ENCODE data around the gene ATP13A4.

ATP13A4 gene

DNA sequence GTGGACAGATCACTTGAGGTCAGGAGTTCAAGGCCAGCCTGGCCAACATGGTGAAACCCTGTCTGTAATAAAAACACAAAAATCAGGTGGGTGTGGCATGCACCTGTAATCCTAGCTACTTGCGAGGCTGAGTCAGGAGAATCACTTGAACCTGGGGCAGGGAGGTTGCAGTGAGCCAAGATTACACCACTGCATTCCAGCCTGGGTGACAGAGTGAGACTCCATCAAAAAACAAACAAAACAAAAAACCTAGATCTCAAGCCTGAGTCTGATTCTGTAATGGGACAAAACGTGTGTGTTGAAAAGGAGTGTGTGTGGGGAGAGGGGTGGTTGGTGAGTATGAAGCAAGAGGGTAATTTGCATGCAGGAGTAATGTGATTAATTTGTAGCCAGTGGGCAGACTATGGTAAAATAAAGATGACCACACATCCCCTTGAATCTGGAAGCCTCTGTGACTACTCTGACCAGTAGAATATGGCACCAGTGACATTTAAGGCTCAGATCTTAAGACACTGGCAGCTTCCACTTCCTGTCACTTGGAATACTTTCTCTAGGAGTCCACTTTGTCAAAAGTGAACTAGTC is 19.9 kb upstream of the ATP13A4 start:
- Mint-ChIP-seq H3K27me3 (no peaks in the 10 kb centered on the region), H3K27ac (no peak overlapping the region), H3K4me3 (no peak overlapping the region), H3K4me1 (ENCODE audit: low read depth) (no peaks in the 10 kb centered on the region), H3K9me3 (ENCODE audit: low read depth) (no peaks in the 10 kb centered on the region), H3K36me3 (peaks cover 4% of the 10 kb centered on the region)

DNA sequence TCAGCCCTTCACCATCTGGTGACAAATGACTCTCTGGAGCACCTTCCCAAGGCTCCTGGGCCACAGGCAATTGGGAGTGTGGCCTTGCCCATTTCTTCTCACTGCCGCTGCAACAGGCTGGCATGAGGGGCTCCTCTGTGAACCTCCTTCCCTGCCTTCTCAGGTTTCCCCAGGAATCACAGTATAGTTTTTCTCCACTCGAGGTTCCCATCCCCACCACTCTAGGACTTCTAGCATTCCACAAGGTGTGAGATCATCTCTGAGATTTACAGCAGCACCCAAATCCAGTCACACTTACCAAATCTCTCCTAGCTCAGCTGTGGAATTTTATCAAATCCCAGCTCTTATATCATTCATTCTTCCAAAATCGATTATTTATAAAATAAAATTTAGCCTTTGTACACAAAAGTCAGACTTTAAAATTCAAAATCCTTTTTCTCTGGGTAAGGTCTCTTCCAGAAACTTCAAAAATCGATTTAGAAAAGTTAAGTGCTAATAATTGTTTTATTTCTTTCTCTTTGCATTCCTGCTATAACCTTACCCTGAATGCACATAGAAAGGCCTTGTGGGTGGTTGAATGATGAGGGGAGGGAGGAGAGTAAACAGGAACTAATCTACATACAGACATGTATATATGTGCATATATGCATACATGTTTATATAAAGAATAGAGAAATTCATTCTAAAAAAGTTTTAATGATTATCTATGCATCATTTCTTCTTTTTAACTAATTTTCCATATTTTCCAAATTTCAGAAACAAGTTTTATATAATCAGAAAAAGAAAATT is 18.9 kb upstream of the ATP13A4 start:
- no peaks in the 10 kb centered on the region for H3K36me3 Mint-ChIP-seq
- H3K27me3 Mint-ChIP-seq, result no peaks in the 10 kb centered on the region
- H3K4me1 Mint-ChIP-seq (ENCODE audit: low read depth), result no peaks in the 10 kb centered on the region
- no peak overlapping the region for H3K4me3 Mint-ChIP-seq
- no peaks in the 10 kb centered on the region for H3K9me3 Mint-ChIP-seq (ENCODE audit: low read depth)
- no peak overlapping the region for H3K27ac Mint-ChIP-seq

DNA sequence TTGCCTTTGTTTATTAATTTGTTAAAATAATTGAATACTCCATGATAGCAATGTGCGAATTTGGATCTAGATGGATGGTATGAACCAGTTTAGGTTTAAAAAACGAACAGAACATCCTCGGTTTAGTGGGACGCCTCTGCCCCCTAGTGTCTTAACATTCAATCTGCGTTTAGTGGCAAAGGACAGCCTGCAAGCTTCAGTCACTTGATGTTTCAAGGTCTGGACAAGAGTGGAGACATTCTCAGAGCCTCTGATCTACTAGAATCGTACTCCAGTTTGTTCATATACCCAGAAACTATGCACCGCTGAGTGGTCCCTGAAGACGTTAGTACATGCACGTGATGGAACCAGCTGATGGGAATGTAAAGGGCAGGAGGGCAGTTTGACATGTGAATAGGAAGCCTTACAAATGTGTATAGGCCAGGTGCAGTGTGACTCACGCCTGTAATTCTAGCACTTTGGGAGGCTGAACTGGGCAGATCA is 17.8 kb upstream of the ATP13A4 start:
- no peaks in the 10 kb centered on the region for H3K36me3 Mint-ChIP-seq
- no peak overlapping the region for H3K4me3 Mint-ChIP-seq
- H3K4me1 Mint-ChIP-seq (ENCODE audit: low read depth), result no peaks in the 10 kb centered on the region
- no peaks in the 10 kb centered on the region for H3K9me3 Mint-ChIP-seq (ENCODE audit: low read depth)
- no peaks in the 10 kb centered on the region for H3K27me3 Mint-ChIP-seq
- no peak overlapping the region for H3K27ac Mint-ChIP-seq

DNA sequence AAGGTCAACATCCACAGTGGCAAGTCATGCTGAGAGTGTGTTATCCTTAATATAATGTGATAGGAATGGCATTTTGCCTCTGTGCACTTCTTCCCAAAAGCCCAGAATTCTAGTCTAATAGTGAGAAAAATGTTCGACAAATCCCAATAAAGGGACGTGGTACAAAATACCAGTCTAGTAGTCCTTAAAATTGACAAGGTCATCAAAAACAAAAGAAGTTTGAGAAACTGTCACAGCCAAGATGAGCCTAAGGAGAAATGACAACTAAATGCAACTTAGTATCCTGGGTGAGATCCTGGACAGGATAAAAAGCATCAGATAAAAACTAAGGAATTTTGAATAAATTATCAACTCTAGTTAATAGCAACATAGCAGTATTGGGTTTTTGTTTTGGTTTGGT is 14.4 kb upstream of the ATP13A4 start:
- Mint-ChIP-seq H3K4me1 (ENCODE audit: low read depth) (no peaks in the 10 kb centered on the region), H3K36me3 (no peaks in the 10 kb centered on the region), H3K9me3 (ENCODE audit: low read depth) (no peaks in the 10 kb centered on the region), H3K27ac (no peak overlapping the region), H3K4me3 (no peak overlapping the region), H3K27me3 (no peaks in the 10 kb centered on the region)

DNA sequence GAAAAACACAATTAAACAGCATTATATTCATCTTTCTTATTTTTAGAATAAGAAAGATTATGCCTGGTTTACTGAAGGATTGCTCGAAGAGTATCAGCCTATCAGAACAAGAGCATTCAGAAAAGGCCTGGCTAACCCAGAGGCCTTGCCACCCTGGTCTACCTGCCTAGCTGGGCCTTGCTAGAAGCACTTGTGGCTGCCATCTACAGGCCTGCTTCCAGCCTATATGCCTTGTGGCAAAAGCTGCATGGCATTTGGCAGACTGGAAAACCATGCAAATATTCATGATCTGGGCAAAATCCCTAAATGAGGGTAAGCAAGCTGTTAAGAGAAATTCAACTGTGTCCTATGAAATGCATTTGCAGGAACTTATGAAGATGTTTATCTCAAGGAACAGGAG is 9.3 kb upstream of the ATP13A4 start:
- H3K9me3 Mint-ChIP-seq (ENCODE audit: low read depth), result no peaks in the 10 kb centered on the region
- H3K36me3 Mint-ChIP-seq, result peaks cover 2% of the 10 kb centered on the region
- H3K4me1 Mint-ChIP-seq (ENCODE audit: low read depth), result no peaks in the 10 kb centered on the region
- no peaks in the 10 kb centered on the region for H3K27me3 Mint-ChIP-seq
- H3K4me3 Mint-ChIP-seq, result no peak overlapping the region
- no peak overlapping the region for H3K27ac Mint-ChIP-seq

DNA sequence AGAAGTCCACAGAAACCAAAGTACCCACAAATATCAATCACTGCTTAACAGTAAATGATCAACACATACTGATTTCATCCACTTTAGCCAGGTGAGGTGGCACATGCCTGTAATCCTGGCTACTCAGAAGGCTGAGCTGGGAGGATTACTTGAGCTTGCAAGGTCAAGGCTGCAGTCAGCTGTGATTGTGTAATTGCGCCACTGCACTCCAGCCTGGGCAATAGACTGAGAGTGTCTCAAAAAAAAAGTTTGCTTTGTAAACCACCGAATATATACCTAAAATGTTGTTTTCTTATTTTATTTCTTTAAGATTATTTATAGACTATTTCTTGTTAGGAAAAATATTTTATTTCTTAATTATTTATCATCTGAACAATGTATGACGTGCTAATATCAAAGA is 8.7 kb upstream of the ATP13A4 start:
- Mint-ChIP-seq H3K4me1 (ENCODE audit: low read depth) (no peaks in the 10 kb centered on the region), H3K4me3 (no peak overlapping the region), H3K27ac (no peak overlapping the region), H3K27me3 (no peaks in the 10 kb centered on the region), H3K9me3 (ENCODE audit: low read depth) (no peaks in the 10 kb centered on the region), H3K36me3 (peaks cover 2% of the 10 kb centered on the region)

DNA sequence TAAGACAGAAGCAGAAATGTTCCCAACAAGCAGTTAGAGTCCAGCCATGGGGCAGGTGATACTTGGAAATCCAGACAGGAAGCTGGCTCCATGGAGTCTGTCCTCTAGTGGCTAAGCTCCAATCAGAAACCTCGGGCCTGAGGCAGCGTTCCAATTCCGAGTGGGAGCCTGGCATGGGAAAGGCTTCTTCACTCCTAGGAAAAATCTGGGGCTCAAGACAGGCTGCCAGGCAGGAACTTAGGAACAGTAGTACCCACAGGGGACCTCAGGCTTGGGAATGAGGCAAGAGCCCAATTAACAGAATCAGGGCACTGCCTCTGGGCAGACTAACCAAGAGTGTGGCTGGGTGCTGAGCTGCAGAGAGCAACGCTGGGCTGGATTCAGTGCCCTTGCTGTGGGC is 6.2 kb upstream of the ATP13A4 start:
- H3K4me3 Mint-ChIP-seq, result no peak overlapping the region
- no peaks in the 10 kb centered on the region for H3K4me1 Mint-ChIP-seq (ENCODE audit: low read depth)
- no peaks in the 10 kb centered on the region for H3K27me3 Mint-ChIP-seq
- H3K9me3 Mint-ChIP-seq (ENCODE audit: low read depth), result no peaks in the 10 kb centered on the region
- H3K36me3 Mint-ChIP-seq, result peaks cover 2% of the 10 kb centered on the region
- no peak overlapping the region for H3K27ac Mint-ChIP-seq

DNA sequence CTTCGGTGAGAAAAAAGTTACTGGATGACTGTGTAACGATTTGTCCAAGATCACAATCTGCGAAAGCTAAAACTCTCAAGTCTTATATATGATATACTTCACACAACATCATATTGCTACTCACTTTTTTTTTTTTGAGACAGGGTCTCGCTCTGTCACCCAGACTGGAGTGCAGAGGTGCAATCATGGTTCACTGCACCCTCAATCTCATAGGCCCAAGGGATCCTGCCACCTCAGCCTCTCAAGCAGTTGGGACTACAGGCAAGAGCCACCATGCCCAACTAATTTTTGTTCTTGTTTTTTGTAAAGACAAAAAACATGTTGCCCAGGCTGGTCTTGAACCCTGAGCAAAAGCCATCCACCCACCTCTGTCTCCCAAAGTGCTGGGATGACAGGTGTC is 5.4 kb upstream of the ATP13A4 start:
- no peaks in the 10 kb centered on the region for H3K27me3 Mint-ChIP-seq
- no peaks in the 10 kb centered on the region for H3K9me3 Mint-ChIP-seq (ENCODE audit: low read depth)
- no peak overlapping the region for H3K27ac Mint-ChIP-seq
- H3K4me3 Mint-ChIP-seq, result no peak overlapping the region
- H3K4me1 Mint-ChIP-seq (ENCODE audit: low read depth), result no peaks in the 10 kb centered on the region
- H3K36me3 Mint-ChIP-seq, result peaks cover 2% of the 10 kb centered on the region

DNA sequence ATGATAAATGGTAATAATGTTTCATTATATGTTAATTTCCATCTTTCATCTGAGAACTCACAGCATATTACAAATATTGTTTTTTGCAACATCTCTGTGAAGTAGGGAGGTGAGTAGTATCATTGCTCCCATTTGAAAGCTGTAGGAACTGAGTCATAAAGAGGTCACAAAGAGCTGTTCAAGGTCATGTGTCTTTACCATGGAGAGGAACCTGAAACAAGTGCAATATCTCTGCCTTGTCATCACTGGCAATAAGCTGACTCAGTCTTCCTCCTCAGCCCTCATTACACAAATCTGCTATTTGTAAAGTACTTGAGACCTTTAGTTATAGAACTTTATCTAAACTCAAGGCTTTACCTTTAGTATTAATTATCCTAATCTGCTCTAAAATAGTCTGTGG is 4.4 kb upstream of the ATP13A4 start:
- H3K4me3 Mint-ChIP-seq, result no peak overlapping the region
- H3K36me3 Mint-ChIP-seq, result peaks cover 2% of the 10 kb centered on the region
- no peaks in the 10 kb centered on the region for H3K27me3 Mint-ChIP-seq
- no peaks in the 10 kb centered on the region for H3K4me1 Mint-ChIP-seq (ENCODE audit: low read depth)
- no peaks in the 10 kb centered on the region for H3K9me3 Mint-ChIP-seq (ENCODE audit: low read depth)
- no peak overlapping the region for H3K27ac Mint-ChIP-seq

DNA sequence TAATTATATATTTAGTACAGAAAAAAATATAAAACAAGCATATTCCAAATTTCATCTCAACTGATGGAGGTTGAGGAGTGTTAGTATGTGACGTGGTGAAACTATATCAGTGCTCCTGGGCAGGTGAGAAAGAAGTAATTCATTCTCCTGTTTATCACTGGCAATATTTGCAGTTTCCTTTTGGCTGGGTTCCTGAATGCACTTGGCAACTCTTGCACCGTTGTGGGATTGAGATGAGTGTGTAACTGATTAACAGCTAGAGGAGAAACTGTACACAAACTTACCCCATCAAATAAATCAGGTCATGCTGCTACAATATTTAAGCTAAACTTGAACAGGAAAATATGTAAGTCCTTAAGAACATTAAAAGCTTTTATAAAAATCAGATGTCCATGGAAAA is 2.1 kb upstream of the ATP13A4 start:
- Mint-ChIP-seq H3K4me3 (no peak overlapping the region), H3K27ac (no peak overlapping the region), H3K36me3 (peaks cover 5% of the 10 kb centered on the region), H3K27me3 (no peaks in the 10 kb centered on the region), H3K9me3 (ENCODE audit: low read depth) (no peaks in the 10 kb centered on the region), H3K4me1 (ENCODE audit: low read depth) (no peaks in the 10 kb centered on the region)

DNA sequence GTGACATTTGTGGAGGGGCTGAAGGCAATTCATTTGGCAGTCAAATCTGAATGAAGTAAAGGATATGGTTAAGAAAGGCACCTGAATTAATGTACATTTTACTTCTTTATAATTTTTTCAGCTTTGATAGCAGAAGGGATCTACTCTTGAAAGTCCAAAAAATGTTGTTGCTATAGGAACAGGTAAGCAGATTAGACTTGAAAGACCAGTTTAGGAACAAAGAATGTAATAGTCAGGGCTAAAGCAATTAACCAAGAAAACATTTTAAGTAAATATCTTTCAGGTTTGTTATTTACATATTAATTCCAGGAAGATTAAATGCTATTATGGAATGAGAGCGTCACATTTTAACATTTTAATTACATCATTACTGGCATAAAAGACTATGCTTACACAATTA is 1.1 kb downstream of the ATP13A4 start:
- no peak overlapping the region for H3K27ac Mint-ChIP-seq
- no peaks in the 10 kb centered on the region for H3K9me3 Mint-ChIP-seq (ENCODE audit: low read depth)
- no peaks in the 10 kb centered on the region for H3K4me1 Mint-ChIP-seq (ENCODE audit: low read depth)
- H3K27me3 Mint-ChIP-seq, result no peaks in the 10 kb centered on the region
- H3K36me3 Mint-ChIP-seq, result peaks cover 5% of the 10 kb centered on the region
- no peak overlapping the region for H3K4me3 Mint-ChIP-seq

DNA sequence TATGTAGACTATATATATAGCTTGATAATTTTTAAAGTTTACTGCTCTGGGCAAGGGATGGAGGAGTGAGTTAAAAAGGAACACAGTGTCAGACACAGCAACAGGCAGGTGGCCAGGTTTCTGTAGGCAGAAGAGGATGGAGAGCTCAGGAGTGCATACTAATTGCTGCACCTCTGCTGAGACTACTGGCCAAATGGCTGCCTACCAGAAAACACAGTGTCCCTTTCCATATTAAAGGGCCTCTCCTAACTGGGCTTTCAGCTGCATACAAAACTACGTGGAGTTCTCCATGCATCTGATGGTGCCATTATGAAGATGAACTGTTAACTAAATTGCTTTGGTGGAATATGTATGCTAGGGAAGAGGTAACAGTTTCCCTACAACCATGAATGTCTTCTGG is 1.8 kb downstream of the ATP13A4 start:
- no peak overlapping the region for H3K27ac Mint-ChIP-seq
- no peak overlapping the region for H3K4me3 Mint-ChIP-seq
- H3K27me3 Mint-ChIP-seq, result no peaks in the 10 kb centered on the region
- H3K36me3 Mint-ChIP-seq, result peaks cover 5% of the 10 kb centered on the region
- H3K4me1 Mint-ChIP-seq (ENCODE audit: low read depth), result no peaks in the 10 kb centered on the region
- no peaks in the 10 kb centered on the region for H3K9me3 Mint-ChIP-seq (ENCODE audit: low read depth)

DNA sequence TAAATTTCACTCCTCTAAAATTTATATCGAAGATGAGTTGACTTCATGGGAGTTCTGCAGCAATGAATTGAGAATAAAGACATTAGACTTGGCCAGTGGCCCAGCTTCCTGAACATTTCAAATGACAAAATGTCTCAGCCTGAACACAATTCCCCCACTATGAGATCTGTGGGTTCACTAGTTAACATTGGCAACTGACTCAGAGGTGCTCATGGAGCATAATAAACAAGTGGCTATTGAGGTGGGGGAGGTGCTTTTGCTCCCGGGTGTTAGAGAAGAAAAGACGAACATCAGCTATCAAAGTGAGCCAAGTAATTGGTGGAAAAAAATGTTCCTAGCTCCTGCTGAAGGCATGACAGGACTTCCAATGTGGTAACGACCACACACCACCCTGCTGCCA is 6.3 kb downstream of the ATP13A4 start:
- Mint-ChIP-seq H3K4me3 (no peak overlapping the region), H3K4me1 (ENCODE audit: low read depth) (no peaks in the 10 kb centered on the region), H3K9me3 (ENCODE audit: low read depth) (peaks cover 15% of the 10 kb centered on the region), H3K27ac (no peak overlapping the region), H3K27me3 (no peaks in the 10 kb centered on the region), H3K36me3 (peaks cover 12% of the 10 kb centered on the region)

DNA sequence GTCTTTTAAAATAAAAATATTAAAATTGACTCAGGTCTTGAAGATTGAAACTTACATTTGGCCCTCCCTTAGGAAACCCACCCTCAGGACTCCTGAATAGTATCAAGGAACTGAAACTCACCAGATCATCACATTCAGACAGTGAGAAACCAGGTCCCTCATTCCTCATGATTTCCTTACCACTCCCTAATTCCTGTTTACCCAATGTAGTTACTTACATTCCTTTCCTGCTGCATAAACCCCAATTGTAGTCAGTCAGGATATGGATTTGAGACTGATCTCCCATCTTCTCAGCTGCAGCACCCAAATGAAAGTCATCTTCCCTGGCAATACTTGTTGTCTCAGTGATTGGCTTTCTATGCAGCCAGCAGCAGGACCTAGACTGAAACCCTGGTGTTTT is 8.6 kb downstream of the ATP13A4 start:
- Mint-ChIP-seq H3K4me1 (ENCODE audit: low read depth) (no peaks in the 10 kb centered on the region), H3K27me3 (no peaks in the 10 kb centered on the region), H3K9me3 (ENCODE audit: low read depth) (peaks cover 15% of the 10 kb centered on the region), H3K36me3 (peaks cover 10% of the 10 kb centered on the region), H3K27ac (no peak overlapping the region), H3K4me3 (no peak overlapping the region)

DNA sequence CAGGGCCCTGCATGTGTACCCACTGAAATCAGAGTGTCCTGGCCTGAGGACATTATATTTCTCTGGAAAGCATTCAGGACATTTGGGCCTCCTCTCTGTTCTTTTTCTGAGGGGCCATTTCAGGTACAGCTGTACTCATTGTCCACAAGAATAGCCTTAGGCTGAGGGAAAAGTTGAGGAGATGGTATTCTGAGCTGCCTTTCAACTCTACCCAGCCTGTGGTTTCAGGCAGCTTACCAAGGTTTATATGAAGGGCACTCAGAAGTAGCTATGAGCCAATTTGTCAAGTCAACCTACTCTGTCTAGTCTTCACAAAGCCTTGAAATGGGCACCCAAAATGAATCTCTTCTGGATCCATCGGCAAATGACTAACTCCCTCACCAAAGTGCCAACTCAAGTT is 9.4 kb downstream of the ATP13A4 start:
- Mint-ChIP-seq H3K9me3 (ENCODE audit: low read depth) (peaks cover 15% of the 10 kb centered on the region), H3K4me1 (ENCODE audit: low read depth) (no peaks in the 10 kb centered on the region), H3K27me3 (no peaks in the 10 kb centered on the region), H3K36me3 (peaks cover 10% of the 10 kb centered on the region), H3K27ac (no peak overlapping the region), H3K4me3 (no peak overlapping the region)

DNA sequence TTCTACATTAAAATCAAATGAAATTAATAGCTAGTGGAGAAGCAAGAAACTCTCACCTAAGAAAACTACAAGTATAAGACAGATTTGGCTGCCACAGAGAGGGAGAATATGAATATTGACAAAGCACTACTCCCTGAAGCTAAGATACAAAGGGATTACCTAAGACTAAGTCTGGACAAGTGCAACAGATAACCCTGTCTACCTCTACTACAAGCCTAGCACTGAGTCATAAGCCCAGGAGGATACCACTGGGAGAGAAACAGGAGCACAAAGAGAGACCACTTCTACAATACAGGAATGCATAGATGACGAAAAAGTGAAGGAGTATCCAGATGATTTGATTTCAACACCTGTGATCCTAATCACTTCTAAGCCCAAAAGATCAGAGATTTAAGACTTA is 10.4 kb downstream of the ATP13A4 start:
- Mint-ChIP-seq H3K9me3 (ENCODE audit: low read depth) (peaks cover 15% of the 10 kb centered on the region), H3K36me3 (peaks cover 7% of the 10 kb centered on the region), H3K4me3 (no peak overlapping the region), H3K4me1 (ENCODE audit: low read depth) (no peaks in the 10 kb centered on the region), H3K27me3 (no peaks in the 10 kb centered on the region), H3K27ac (no peak overlapping the region)
